HG03097 (cell line): ENCODE data around the gene VPS72.
A peak's percentile ranks its signal among the peaks of the same experiment; 100 is the strongest.
"Not testable (repeated sequence)": the region's sequence is repeated elsewhere in the genome, so short reads cannot be mapped to it uniquely, and the experiment has no call there.

ENCODE experiments used
- ATAC-seq: cut with Tn5 transposase; IDR thresholded peaks from one replicate; pipeline ENCODE4 v1.9.1; 2021; ENCODE audit not compliant: unreplicated experiment, low FRiP score

VPS72 gene

DNA sequence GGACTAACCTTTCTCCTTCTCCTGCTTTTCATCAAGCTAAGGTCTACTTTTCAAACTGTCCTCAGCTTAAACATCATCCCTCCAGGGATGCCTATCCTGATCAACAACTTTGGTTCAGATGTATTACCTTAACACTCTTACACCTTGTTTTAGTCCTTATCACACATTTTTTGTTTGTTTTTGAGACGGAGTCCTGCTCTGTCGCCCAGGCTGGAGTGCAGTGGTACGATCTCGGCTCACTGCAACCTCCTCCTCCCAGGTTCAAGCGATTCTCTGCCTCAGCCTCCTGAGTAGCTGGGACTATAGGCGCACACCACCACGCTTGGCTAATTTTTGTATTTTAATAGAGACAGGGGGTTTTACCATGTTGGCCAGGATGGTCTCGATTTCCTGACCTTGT is 1.3 kb downstream of the VPS72 start:
- ATAC-seq = not testable (repeated sequence)

DNA sequence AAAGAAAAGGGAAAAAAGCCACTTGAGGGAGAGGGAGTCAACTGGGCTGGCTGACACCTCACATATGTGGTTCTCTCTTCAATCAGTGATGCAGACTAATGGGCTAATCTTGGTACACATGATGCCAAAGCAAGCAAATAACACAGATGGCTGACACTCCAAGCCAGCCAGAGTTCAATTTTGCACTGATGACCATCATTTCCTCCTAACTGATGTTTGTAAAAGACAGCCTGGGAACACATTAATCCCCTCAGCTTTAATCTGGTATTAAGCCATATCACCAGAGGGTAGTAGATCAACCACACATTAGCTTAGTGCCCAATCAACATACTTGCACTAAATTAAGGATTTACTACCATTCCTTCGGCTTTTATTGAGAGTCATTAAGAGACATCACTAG is 2.8 kb downstream of the VPS72 start:
- ATAC-seq = no peak

DNA sequence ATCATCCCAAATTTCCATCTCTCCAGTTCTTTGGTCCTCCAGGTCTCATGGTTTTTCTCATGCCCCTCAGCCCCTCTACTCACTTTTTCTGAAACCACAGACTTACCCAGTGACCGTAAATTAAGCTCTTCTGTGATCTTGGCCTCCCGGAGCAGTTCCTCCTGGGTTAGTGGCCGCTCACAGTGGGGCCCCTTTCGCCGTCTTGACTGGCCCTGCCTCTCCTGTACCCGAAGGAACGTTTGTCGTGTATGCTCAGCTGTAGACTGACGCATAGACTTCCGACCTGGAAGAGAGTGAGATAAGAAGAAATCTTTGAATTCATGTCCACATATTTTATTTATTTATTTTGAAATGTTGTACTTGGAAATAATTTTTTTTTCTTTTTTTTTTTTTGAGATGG is 5.8 kb downstream of the VPS72 start:
- no peak for ATAC-seq

DNA sequence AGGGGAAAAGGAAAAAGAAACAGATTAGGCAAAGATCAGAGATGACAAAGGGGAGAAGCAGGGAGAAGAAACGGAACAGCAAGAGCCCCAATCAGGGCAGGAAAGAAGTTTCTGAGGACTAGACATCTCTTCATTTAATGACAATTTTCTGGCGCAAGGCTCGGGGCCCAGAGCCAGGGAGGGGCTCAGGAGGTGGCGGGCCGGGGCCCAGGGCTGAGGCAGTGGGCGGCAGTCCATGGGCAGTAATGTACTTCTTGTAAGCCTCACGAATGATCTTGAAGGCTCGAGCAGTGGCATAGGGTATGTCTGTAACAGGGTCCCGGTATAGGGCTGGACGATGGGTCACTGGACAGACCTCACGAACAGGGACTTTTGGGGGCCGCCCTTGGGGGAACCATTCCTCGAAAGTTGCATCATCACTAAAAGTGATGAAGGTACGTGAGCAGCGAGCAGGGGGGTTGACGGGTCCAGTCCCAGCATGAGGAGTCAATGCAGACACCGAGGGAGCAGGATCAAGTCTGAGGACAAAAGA is 13.4 kb downstream of the VPS72 start:
- ATAC-seq = no peak

DNA sequence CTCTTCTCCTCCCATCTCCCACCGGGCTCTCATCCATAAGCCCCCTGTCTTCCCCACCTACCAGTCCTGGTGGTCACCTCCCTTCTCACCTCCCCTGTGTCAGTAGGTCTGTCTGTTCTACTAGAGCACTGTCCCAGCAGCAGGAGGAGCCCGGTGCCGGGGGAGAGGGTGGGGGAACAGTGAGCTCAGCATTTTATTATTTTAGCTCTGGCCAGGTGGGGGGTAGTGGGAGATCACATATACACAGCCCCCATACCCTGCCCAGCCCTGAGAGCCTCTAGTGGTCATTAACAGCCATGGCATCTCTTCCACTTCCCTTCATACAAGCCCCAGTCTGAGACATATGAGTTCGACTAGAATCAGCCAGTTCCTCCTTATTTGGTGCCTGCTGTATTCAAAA is 14.1 kb downstream of the VPS72 start, which contains the start of gene TMOD4:
TSS of gene TMOD4 (minus strand) at position 119 of the 400 bp plus-strand sequence. CDS start 1,106 bp downstream, outside the sequence.
- ATAC-seq = no peak

DNA sequence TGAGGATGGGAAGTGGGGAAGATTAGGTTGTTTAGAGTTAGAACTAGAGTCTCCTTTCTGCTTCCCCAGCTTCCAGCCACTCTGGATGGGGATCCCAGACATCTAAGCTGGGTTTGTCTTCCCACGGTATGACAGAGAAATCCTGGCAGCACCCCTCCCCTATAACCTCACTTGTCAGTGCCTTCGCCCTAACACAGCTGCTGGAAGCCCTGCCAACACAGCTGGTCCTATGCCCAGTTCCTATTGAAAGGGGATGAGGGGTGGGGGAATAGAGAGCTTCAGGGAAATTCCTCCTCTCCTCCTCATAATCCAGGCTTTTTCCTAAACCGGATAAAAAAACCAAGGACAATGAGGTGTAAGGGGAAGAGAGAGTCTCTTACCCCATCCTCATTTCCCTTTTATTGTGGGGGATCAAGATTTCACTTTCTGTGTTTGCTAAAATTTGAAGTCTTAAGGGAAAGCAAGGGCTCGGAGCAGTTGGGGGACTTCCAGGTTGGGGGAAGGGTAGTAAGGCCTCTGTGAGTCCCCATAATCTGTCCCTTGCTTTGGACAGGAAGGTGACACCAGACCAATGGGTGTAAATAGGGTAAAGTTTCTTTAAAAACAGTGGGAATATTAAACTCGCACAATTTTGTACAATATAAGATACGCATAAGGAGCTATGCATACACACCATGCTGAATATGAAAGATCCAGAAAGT is 14.8 kb downstream of the VPS72 start:
- no peak for ATAC-seq

DNA sequence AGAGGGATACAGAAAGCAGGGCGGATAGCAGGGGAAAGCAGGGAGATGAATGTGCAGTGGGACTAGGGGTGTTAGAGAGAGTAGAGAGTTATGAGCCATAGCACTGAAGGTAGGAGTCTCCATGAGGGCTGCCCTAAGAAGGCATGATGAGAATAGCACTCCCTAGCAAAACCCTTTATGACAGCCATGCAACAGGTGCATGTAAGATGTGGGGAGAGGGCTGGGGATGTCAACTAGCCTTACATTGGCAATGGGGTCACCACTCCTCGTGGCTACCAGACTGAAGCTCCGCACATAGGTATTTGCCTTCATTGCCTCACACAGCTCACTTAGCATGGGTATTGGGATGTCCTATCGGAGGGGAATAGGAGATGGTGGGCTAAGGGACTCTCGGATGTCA is 18.8 kb downstream of the VPS72 start:
- ATAC-seq = no peak

DNA sequence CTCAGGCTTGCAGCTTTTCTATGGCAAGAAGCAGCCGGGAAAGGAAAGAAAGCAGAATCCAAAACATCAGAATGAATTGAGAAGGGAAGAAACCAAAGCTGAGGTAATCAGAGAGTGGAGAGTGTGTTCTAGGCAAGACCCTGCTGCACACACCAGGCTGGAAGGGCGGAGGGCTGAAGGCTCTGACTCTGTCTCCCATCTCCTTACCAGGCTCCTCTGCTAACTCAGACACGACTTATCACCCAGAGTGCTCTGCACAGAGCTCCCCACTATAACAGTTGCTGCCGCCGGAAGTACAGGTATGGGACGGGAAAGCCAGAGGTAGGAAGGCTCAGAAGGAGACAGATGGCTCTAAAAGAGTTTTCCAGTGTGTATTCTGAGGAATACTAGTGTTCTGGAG is 22.9 kb downstream of the VPS72 start:
- ATAC-seq = no peak

DNA sequence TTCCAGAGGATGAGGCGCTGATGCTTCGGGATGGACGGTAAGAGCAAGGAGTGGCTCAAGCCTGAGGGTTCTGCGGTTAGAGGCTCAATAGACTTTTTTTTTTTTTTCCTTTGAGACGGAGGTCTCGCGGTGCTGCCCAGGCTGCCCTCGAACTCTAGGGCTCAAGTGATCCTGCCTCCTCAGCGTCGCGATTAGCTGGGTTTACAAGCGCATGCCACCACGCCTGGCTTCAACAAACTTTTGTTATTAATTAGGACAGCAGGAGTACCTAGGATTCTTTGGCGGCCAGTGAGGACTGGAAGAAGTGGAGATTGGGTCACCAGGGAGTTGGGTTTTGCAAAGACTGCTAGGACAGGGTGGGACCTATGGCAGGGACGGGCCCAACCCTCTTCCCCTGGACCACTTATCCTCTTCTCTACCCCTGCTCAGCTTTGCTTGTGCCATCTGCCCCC is 23.5 kb downstream of the VPS72 start:
- no peak for ATAC-seq

DNA sequence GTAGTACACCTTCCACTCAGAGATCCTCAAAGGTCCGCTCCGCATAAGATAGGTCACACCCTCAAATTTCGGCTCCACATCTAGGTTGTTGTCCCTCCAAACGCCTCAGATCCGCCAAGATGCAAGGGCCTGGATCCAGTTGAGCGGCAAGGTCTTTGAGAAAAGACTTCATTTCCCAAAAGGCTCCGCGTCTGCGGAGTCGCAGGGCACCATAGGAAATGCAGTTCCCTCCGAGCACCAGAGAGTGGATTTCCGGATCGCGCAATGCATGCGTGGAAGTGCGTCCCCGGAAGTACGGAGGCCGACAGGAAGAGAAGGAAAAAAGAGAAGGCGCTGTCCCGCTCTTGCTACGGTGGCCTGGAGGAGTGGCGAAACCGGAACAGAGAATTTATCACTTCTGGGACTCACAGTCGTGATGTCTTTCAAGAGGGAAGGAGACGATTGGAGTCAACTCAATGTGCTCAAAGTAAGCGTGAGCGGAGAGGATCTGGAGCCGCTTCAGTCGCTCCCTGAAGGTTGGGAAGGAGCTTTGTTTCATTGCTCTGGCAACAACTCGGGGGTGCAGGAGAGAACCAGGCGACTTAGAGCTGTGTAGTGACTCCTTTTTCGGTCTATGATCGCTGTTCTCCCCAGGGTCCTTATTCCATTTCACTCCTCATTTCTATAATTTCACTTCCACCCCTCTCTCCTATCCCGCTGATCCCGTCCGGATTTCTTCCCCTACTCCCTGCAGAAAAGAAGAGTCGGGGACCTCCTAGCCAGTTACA is 24.1 kb downstream of the VPS72 start, which contains the start of the genes LYSMD1 and SCNM1:
TSS of gene LYSMD1 (minus strand) at position 165 of the 767 bp plus-strand sequence. CDS start 644 bp downstream, outside the sequence.
TSS of gene SCNM1 (plus strand) at position 407 of the 767 bp plus-strand sequence. CDS start at position 416, 9 bp downstream.
- peak; percentile 83 for ATAC-seq

DNA sequence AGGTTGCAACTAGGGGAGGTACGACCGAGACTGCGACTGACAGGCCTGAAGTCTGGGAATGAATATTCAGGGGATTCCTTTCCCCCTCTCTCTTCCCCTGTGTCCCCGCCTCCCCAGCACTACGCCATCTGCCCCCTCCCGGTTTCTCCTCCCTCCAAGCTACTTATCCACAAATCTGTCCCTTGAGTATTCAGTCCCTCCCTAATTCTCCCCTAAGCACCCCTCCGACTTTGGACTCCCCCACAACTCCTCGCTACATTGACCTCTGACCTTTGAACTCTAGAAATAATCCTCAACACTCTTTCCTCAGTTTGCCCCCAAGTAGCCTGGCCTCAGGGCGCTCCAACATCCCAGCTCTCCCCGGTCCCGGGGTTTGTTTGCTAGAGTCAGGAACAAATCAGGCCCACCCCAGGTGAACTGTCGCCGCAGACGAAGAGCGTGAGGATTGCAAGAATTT is 24.7 kb downstream of the VPS72 start:
- no peak for ATAC-seq

DNA sequence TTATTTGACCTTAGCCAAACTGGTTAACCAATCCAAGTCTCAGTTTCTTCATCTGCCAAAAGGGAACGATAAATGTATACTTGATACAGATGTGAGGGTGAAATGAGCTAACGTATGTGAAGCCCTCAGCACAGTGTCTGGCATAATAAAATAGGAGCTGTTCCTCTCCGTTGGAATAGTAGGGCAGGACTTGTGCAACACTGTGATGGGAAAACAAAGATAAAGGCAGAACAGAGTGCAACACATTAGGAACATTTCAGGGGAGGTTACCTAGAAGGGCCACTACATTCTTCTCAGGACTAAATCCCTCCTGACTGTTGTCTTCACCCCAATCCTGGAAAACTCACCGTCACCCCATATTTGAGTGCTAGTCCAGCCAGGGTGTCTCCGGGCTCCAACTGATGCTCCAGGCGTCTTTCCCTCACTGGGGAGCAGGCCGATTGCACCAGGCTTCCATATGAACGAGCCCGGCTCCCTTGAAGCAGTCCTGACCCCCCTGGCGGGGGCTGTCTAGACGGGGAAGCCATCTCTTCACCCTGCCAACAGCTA is 25.2 kb downstream of the VPS72 start:
- ATAC-seq = no peak

DNA sequence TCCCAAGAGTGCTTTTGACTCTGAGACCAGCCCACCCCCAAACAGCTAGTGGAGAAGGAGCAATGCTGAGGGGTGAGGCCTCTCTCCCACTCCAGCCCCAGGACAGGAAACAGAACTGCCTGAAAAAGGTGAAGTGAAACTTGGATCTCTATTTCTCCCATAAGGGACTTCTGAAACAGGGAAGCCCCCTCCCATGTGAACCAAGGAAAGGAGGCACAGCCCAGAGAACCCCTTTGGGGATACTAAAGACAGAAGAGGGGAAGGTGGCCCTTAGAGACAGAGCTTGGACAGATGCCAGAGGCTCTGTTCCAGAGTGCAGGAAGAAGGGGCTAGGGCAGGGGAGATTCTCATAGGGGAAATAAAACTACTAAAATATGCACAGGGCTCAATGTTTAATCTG is 30.6 kb downstream of the VPS72 start:
- ATAC-seq = no peak

DNA sequence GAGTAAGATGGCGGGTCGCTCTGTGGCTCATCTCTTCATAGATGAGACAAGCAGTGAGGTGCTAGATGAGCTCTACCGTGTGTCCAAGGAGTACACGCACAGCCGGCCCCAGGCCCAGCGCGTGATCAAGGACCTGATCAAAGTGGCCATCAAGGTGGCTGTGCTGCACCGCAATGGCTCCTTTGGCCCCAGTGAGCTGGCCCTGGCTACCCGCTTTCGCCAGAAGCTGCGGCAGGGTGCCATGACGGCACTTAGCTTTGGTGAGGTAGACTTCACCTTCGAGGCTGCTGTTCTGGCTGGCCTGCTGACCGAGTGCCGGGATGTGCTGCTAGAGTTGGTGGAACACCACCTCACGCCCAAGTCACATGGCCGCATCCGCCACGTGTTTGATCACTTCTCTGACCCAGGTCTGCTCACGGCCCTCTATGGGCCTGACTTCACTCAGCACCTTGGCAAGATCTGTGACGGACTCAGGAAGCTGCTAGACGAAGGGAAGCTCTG is 31.2 kb downstream of the VPS72 start:
- no peak for ATAC-seq

DNA sequence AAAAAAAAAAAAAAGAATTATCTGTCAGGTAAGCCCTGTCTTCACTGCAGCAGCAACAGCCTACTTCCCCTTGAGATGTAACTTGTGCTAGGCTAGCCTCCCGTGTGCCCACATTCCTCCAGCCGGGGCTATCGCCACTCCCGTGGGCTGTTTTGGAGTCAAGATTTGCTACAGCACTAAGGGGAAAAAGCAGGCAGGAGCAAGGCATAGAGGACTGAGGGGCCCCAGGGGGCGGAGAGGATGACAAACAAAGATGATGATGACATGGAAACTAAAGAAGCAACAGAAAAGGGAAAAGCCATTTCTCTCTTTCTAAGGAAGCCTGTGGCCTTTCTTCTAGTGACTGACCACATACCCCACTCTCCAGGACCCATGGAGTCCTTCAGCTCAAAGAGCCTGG is 31.7 kb downstream of the VPS72 start:
- no peak for ATAC-seq

DNA sequence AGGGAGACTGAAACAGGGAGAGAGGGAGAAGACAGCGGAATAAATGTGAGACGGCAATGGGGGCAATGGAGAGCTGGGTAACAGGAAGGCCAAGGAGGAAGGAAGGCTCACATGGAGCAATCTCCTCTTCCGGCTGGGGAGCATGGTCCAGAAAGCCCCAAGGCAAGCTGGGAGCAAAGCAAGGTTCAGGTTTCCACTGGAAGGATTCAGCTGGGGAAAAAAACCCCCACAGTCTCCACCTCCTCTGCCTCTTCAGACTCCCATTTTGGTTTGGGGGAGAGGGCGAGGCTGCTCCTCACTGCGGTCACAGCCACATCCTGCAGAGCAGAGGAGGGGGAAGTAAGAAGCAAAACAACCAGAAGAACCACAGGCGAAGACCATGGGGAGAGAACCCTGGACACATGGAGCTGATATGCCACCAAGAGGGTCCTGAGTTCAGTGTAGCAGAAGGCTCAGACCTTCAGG is 32.9 kb downstream of the VPS72 start:
- ATAC-seq = no peak

DNA sequence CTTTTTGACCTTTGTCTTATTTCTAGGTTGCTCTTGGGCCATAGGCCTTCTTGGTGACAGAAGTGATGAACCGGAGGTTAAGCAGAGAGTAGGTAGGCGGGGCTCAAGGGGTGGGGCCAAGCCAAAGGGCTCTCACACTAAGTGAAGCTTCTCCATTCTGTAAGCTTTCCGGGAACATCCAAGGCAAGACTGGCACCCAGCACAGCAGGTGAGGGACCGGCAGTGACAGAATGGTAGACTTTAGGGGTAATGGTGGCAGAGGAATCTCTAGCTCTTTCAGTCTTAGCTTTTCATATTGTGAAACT is 33.5 kb downstream of the VPS72 start, which contains the start of gene TNFAIP8L2:
TSS of gene TNFAIP8L2 (plus strand) at position 135 of the 305 bp plus-strand sequence. CDS start 2,049 bp downstream, outside the sequence.
- ATAC-seq = peak; percentile 45

DNA sequence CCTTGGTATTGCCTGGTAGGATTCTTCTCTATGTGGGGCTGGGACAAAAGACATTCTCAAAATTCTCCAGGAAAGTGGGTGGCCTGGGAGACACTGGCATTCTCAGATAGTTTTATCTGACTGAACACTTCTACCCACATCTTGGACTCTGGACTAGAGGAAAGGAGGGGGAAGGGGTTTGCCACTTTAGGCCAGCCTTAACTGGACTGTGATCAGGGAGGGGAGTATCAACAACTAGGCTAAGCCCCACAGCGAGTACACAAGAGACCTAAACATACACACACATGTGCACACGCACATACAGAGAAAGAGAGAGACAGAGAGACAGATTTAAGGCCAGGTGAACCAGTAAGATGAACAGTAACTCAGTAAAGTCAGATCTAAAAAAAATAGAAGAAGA is 42.3 kb downstream of the VPS72 start:
- no peak for ATAC-seq

DNA sequence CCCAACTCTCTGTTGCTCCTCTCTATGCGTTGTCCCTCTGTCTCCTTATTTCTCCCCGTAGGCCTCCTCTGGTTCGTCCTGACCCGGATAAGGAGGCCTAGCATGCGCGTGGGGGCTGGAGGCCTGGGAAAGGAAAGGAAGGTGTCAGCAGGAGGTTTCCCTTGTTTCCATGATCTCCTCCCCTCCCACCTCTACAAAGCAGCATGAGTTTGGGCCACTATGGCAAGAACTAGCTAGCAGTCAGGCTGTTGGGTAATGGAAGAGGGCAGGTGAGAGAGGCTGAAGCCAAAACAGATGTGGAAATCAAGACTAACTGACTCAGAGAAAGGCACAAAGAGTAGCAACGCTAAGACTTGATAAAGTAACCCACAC is 42.9 kb downstream of the VPS72 start:
- ATAC-seq = no peak

DNA sequence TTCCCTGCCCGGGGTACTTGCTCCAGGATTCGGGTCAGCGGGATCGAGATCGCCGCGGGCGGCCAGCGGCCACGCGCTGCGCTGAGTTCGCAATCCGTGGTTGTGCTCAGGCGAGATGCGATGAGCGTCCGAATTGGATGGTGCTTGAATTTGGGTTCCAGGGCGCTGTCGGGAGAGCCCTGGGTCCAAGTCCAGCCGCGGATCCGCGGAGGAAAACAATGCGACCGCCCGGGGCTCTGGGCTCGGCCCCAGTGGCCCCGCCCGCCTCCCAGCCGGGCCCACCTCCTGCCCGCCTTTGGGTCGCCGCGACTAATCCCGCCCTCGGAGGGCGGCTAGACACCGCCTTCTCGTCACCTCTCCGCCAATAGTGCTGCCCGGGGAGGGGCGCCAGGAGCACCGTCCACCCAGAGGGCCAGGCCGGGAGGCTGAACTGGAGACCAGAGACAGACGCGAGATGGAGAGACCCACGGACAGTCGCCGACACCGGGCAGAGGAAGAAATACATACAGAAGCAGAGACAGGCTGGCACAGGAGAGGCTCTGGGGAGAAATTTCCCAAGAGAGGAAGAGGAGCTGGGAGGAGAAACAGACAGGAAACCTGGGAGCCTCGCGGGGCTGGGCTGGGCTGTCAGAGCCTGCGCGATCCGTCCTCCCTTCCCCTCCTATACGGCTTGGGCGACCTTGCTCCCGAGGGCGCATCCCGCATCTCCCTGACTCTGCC is 43.4 kb downstream of the VPS72 start, which contains the start of gene SEMA6C:
TSS of gene SEMA6C (minus strand) at position 220 of the 720 bp plus-strand sequence. CDS start 4,010 bp downstream, outside the sequence.
- ATAC-seq = peak; percentile 95
